WTC11 (cell line): ENCODE data around the gene FAM187B. TPM values are rescaled to one million over a fixed set of nuclear protein-coding genes. Genes with fewer than 3 reads are reported as not detected.

ENCODE experiments used
- ATAC-seq: fragments of 200-7000 bp; cut with Tn5 transposase; 2 replicates; pipeline ENCODE4 v1.10.0; 2021; ENCODE audit warnings: mild to moderate bottlenecking, moderate library complexity
- CTCF ChIA-PET: fragments of 300-600 bp; sonication (Branson Sonifier 250); formaldehyde crosslinking; loops from one replicate; lab custom pipeline; 2021; ENCODE audit warnings: antibody characterized with exemption; lab: Charles Lee
- POLR2A ChIA-PET: fragments of 350-600 bp; sonication (Branson Sonifier 250); formaldehyde crosslinking; loops from one replicate; lab custom pipeline; 2021; ENCODE audit warnings: antibody characterized with exemption; lab: Charles Lee
- DNase-seq: peaks from one replicate; pipeline ENCODE4 v3.0.0; 2021; ENCODE audit warnings: low spot score
- H3K27ac Mint-ChIP-seq: 2 replicates; pipeline ENCODE4 v1.8.0; 2021; ENCODE audit warnings: mixed read lengths
- H3K27me3 Mint-ChIP-seq: 2 replicates; pipeline ENCODE4 v1.8.0; 2021; ENCODE audit warnings: low read depth, mild to moderate bottlenecking, moderate library complexity, mixed read lengths
- H3K36me3 Mint-ChIP-seq: 2 replicates; pipeline ENCODE4 v1.8.0; 2021; ENCODE audit warnings: mixed read lengths
- H3K4me1 Mint-ChIP-seq: 2 replicates; pipeline ENCODE4 v1.8.0; 2022; ENCODE audit warnings: mixed read lengths
- H3K4me3 Mint-ChIP-seq: 2 replicates; pipeline ENCODE4 v1.8.0; 2021; ENCODE audit warnings: mild to moderate bottlenecking, moderate library complexity, mixed read lengths
- H3K9me3 Mint-ChIP-seq: 2 replicates; pipeline ENCODE4 v1.8.0; 2021; ENCODE audit warnings: mixed read lengths
- ATF1 ChIP-seq: sonication (generic); formaldehyde crosslinking; IDR thresholded peaks from 2 replicates; pipeline ENCODE4 v1.8.1; 2023; ENCODE audit warnings: mild to moderate bottlenecking, moderate library complexity, missing genetic modification reagents
- CREM ChIP-seq: sonication (generic); formaldehyde crosslinking; IDR thresholded peaks from 2 replicates; pipeline ENCODE4 v1.8.1; 2022; ENCODE audit warnings: mild to moderate bottlenecking, missing genetic modification reagents, moderate library complexity
- JAZF1 ChIP-seq: fragments of 250-450 bp; sonication (Bioruptor Pico); IDR thresholded peaks from 2 replicates; pipeline ENCODE4 v1.9.0; 2021; ENCODE audit warnings: moderate library complexity, mild to moderate bottlenecking, inconsistent platforms
- MXD4 ChIP-seq: fragments of 250-450 bp; sonication (Bioruptor Pico); IDR thresholded peaks from 2 replicates; pipeline ENCODE4 v1.8.0; 2021; ENCODE audit warnings: mild to moderate bottlenecking, moderate library complexity, borderline replicate concordance
- RELA ChIP-seq: sonication (generic); formaldehyde crosslinking; IDR thresholded peaks from 2 replicates; pipeline ENCODE4 v1.8.1; 2022; ENCODE audit warnings: missing genetic modification reagents, mild to moderate bottlenecking, borderline replicate concordance
- SMAD4 ChIP-seq: sonication (generic); formaldehyde crosslinking; IDR thresholded peaks from 2 replicates; pipeline ENCODE4 v1.8.0; 2022; ENCODE audit warnings: mild to moderate bottlenecking, missing genetic modification reagents
- TEAD4 ChIP-seq: sonication (generic); formaldehyde crosslinking; IDR thresholded peaks from 2 replicates; pipeline ENCODE4 v1.8.0; 2022; ENCODE audit warnings: mild to moderate bottlenecking, missing genetic modification reagents
- USF2 ChIP-seq: sonication (generic); formaldehyde crosslinking; IDR thresholded peaks from 2 replicates; pipeline ENCODE4 v1.8.1; 2023; ENCODE audit warnings: mild to moderate bottlenecking, missing genetic modification reagents, moderate library complexity
- ZMAT4 ChIP-seq: fragments of 250-450 bp; sonication (Bioruptor Pico); IDR thresholded peaks from 2 replicates; pipeline ENCODE4 v1.9.0; 2021; ENCODE audit warnings: mild to moderate bottlenecking
- ZNF281 ChIP-seq: sonication (generic); formaldehyde crosslinking; IDR thresholded peaks from 2 replicates; pipeline ENCODE4 v1.8.0; 2023; ENCODE audit warnings: mild to moderate bottlenecking, missing genetic modification reagents
- total RNA-seq: library from RNA; stranded (reverse); gene quantifications from 3 replicates; pipeline ENCODE4 v1.2.3, GENCODE V29; 2021
- TF ChIP-seq, protein P1 (sequence below): sonication (generic); formaldehyde crosslinking; IDR thresholded peaks from 2 replicates; pipeline ENCODE4 v1.8.1; 2022; ENCODE audit warnings: missing genetic modification reagents, borderline replicate concordance
- TF ChIP-seq, protein P2 (sequence below): sonication (generic); formaldehyde crosslinking; IDR thresholded peaks from 2 replicates; pipeline ENCODE4 v1.8.0; 2022; ENCODE audit warnings: mild to moderate bottlenecking, missing genetic modification reagents
- TF ChIP-seq, protein P3 (sequence below): sonication (generic); formaldehyde crosslinking; IDR thresholded peaks from 2 replicates; pipeline ENCODE4 v1.8.1; 2022; ENCODE audit warnings: mild to moderate bottlenecking, moderate library complexity, missing genetic modification reagents
- TF ChIP-seq, protein P4 (sequence below): fragments of 250-450 bp; sonication (Bioruptor Pico); IDR thresholded peaks from 2 replicates; pipeline ENCODE4 v1.9.0; 2021; ENCODE audit warnings: mild to moderate bottlenecking, borderline replicate concordance
- TF ChIP-seq, protein P5 (sequence below): fragments of 250-450 bp; sonication (Bioruptor Pico); IDR thresholded peaks from 2 replicates; pipeline ENCODE4 v2.1.2; 2022; ENCODE audit warnings: mild to moderate bottlenecking, moderate library complexity

FAM187B gene
- total RNA-seq, 1 experiment from 2014 or later: 0.20 TPM

- Mint-ChIP-seq H3K4me1 (peaks cover 7% of the 10 kb centered on the region), H3K9me3 (peaks cover 4% of the 10 kb centered on the region), H3K36me3 (no peaks in the 10 kb centered on the region), H3K27me3 (no peaks in the 10 kb centered on the region; the same call in 1 of the 2 replicates), H3K27ac (no peak overlapping the region), H3K4me3 (no peak overlapping the region)
- DNase-seq: no peak
- POLR2A ChIA-PET: interaction anchor here (0.6 kb wide), 1 partner anchor 427 kb away, joined by 3 read pairs; no protein-coding TSS in a partner anchor
- CTCF ChIA-PET: interaction anchor here (1.1 to 1.4 kb wide), 2 partner anchors 9 to 30 kb away, joined by 3 read pairs; no protein-coding TSS in a partner anchor
- ATAC-seq: no peak
- TF ChIP-seq, protein P1, sequence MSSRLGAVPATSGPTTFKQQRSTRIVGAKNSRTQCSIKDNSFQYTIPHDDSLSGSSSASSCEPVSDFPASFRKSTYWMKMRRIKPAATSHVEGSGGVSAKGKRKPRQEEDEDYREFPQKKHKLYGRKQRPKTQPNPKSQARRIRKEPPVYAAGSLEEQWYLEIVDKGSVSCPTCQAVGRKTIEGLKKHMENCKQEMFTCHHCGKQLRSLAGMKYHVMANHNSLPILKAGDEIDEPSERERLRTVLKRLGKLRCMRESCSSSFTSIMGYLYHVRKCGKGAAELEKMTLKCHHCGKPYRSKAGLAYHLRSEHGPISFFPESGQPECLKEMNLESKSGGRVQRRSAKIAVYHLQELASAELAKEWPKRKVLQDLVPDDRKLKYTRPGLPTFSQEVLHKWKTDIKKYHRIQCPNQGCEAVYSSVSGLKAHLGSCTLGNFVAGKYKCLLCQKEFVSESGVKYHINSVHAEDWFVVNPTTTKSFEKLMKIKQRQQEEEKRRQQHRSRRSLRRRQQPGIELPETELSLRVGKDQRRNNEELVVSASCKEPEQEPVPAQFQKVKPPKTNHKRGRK (CRISPR knock-in tag): no peak
- TF ChIP-seq ATF1 (CRISPR knock-in tag) (no peak), RELA (CRISPR knock-in tag) (no peak), SMAD4 (no peak), USF2 (CRISPR knock-in tag) (no peak), CREM (CRISPR knock-in tag) (no peak), ZNF281 (CRISPR knock-in tag) (no peak), JAZF1 (CRISPR knock-in tag) (no peak), TEAD4 (CRISPR knock-in tag) (no peak), ZMAT4 (CRISPR knock-in tag) (no peak), MXD4 (CRISPR knock-in tag) (no peak)
- TF ChIP-seq, protein P2, sequence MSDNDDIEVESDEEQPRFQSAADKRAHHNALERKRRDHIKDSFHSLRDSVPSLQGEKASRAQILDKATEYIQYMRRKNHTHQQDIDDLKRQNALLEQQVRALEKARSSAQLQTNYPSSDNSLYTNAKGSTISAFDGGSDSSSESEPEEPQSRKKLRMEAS (CRISPR knock-in tag): no peak
- TF ChIP-seq, protein P3, sequence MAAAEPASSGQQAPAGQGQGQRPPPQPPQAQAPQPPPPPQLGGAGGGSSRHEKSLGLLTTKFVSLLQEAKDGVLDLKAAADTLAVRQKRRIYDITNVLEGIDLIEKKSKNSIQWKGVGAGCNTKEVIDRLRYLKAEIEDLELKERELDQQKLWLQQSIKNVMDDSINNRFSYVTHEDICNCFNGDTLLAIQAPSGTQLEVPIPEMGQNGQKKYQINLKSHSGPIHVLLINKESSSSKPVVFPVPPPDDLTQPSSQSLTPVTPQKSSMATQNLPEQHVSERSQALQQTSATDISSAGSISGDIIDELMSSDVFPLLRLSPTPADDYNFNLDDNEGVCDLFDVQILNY: no peak
- TF ChIP-seq, protein P4, sequence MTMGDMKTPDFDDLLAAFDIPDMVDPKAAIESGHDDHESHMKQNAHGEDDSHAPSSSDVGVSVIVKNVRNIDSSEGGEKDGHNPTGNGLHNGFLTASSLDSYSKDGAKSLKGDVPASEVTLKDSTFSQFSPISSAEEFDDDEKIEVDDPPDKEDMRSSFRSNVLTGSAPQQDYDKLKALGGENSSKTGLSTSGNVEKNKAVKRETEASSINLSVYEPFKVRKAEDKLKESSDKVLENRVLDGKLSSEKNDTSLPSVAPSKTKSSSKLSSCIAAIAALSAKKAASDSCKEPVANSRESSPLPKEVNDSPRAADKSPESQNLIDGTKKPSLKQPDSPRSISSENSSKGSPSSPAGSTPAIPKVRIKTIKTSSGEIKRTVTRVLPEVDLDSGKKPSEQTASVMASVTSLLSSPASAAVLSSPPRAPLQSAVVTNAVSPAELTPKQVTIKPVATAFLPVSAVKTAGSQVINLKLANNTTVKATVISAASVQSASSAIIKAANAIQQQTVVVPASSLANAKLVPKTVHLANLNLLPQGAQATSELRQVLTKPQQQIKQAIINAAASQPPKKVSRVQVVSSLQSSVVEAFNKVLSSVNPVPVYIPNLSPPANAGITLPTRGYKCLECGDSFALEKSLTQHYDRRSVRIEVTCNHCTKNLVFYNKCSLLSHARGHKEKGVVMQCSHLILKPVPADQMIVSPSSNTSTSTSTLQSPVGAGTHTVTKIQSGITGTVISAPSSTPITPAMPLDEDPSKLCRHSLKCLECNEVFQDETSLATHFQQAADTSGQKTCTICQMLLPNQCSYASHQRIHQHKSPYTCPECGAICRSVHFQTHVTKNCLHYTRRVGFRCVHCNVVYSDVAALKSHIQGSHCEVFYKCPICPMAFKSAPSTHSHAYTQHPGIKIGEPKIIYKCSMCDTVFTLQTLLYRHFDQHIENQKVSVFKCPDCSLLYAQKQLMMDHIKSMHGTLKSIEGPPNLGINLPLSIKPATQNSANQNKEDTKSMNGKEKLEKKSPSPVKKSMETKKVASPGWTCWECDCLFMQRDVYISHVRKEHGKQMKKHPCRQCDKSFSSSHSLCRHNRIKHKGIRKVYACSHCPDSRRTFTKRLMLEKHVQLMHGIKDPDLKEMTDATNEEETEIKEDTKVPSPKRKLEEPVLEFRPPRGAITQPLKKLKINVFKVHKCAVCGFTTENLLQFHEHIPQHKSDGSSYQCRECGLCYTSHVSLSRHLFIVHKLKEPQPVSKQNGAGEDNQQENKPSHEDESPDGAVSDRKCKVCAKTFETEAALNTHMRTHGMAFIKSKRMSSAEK: no peak
- TF ChIP-seq, protein P5, sequence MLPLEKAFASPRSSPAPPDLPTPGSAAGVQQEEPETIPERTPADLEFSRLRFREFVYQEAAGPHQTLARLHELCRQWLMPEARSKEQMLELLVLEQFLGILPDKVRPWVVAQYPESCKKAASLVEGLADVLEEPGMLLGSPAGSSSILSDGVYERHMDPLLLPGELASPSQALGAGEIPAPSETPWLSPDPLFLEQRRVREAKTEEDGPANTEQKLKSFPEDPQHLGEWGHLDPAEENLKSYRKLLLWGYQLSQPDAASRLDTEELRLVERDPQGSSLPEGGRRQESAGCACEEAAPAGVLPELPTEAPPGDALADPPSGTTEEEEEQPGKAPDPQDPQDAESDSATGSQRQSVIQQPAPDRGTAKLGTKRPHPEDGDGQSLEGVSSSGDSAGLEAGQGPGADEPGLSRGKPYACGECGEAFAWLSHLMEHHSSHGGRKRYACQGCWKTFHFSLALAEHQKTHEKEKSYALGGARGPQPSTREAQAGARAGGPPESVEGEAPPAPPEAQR (CRISPR knock-in tag): no peak
Measured at GRCh38 chr19:35194012-35194984, 34.2 kb downstream of the FAM187B start.
